Pancreas (tissue), 10 donors: ENCODE results near the gene IFIT1. TPM values are rescaled to one million over a fixed set of nuclear protein-coding genes. Genes with fewer than 3 reads are reported as not detected.

ENCODE experiments used
- ATAC-seq, 4 donors: fragments of 200-7000 bp; cut with Tn5 transposase; one replicate each; pipeline versions ENCODE4 v1.8.0 to v1.9.1; 2020; ENCODE audit warnings: mild to moderate bottlenecking in 4 of 4, moderate library complexity in 4 of 4
- DNase-seq, 6 donors: peaks; one replicate each; pipeline ENCODE4 v3.0.0-alpha.2; 2020
- FAIRE-seq: peaks from 2 replicates; lab custom pipeline; 2012; peaks lifted over from hg19 to GRCh38; lab: Jason Lieb, UNC
- H3K27ac ChIP-seq, 4 donors: fragments of 200-600 bp; sonication (generic); 1 replicate in 3 of 4; 2 replicates in 1 of 4; pipeline versions ENCODE4 v1.5.0 to v1.8.0; 2020
- H3K27me3 ChIP-seq, 4 donors: fragments of 200-600 bp; one replicate each; pipeline ENCODE4 v1.8.0; 2021
- H3K36me3 ChIP-seq, 3 donors: fragments of 200-600 bp; sonication (generic) in 1 of 3; one replicate each; pipeline versions ENCODE4 v1.5.0 to v1.8.0; 2020 to 2021
- H3K4me1 ChIP-seq, 3 donors: fragments of 200-600 bp; one replicate each; pipeline ENCODE4 v1.8.0; 2021
- H3K4me3 ChIP-seq, 4 donors: fragments of 200-600 bp; sonication (generic) in 2 of 4; one replicate each; pipeline versions ENCODE4 v1.5.0 to v1.8.0; 2020 to 2021
- H3K9me3 ChIP-seq, 4 donors: fragments of 200-600 bp; one replicate each; pipeline ENCODE4 v1.8.0; 2021
- WGBS, 2 donors: extraction: QIAGEN DNeasy Blood & Tissue Kit; methylation state at CpG; one replicate each; pipeline ENCODE4 v1.1.7; 2013; 5-methylcytosine and 5-hydroxymethylcytosine counted together
- intact Hi-C, 3 donors: fragments of 100-400 bp; cut with DNase I; formaldehyde crosslinking; loops; one replicate each; pipeline versions ENCODE4 v1.11.1 to v1.14.2; 2022
- polyA plus RNA-seq, 2 donors: library from polyadenylated mRNA; stranded (reverse); fragments of 200-250 nt; gene quantifications; one replicate each; pipeline ENCODE4 v1.2.3, GENCODE V29; 2013
- total RNA-seq, 6 donors: library from RNA; stranded (reverse); fragmentation: NEBNext Ultra II Directional in 4 of 6; extraction: Animal tissue kit (Norgen Biotek cat#: 25700) in 4 of 6; gene quantifications; one replicate each; pipeline versions ENCODE4 v1.2.1 to v1.2.4, GENCODE V29; 2021 to 2023
- TF ChIP-seq, protein P1 (sequence below), 4 donors: fragments of 200-600 bp; sonication (generic) in 3 of 4; IDR thresholded peaks; one replicate each; pipeline versions ENCODE4 v1.5.0 to v1.8.0; 2021; ENCODE audit warnings: antibody characterized with exemption in 4 of 4
- donor health status: healthy with polysubstance abuse.
- donor health status: DM: no; HTN: no; CAD: no; lungs with moderate emphysema.
- donor health status: DM: no; HTN: no; CAD: no.
- donor health status: control.
- donor health status: control.
- donor health status: Bipolar disorder and iron deficiency.
- donor health status: DM: yes; HTN: yes; CAD: no.
- donor health status: DM: no; HTN: no; CAD: no.
- donor health status: DM: no; HTN: no; CAD: no.
- donor health status: DM: yes; HTN: yes; CAD: no.

The IFIT1 gene
- total and polyA plus RNA-seq, 8 donors = 2.4 to 11.4 (median 4.0) TPM

DNA sequence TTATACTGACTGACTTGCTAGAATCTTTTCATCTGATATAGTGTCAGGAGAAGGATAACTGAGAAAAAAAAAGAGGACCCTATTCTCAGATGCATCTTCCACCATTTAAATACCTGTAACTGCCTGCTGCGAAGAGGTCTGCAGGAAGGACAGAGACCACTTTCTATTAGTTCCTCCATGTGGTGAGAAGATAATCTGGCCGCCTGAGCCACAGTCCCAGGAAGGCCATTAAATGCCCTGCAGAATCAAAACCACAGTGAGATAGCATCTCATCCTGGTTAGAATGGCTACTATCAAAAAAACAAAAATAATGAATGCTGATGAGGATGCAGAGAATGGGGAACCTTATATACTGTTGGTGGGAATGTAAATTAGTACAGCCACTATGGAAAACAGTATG is 34.4 kb upstream of the IFIT1 start:
- Histone ChIP-seq H3K9me3 (no peaks in the 10 kb centered on the region), H3K4me3 (no peak overlapping the region), H3K27ac (no peak overlapping the region), H3K4me1 (no peaks in the 10 kb centered on the region), H3K36me3 (no peaks in the 10 kb centered on the region), H3K27me3 (no peaks in the 10 kb centered on the region)
- 85 to 90% methylated on average over 2 of the region's 2 CpGs for WGBS, 2 donors
- intact Hi-C loops = no loop called here
- DNase-seq (no peak), ATAC-seq (no peak), FAIRE-seq (no peak)
- TF ChIP-seq, protein P1, sequence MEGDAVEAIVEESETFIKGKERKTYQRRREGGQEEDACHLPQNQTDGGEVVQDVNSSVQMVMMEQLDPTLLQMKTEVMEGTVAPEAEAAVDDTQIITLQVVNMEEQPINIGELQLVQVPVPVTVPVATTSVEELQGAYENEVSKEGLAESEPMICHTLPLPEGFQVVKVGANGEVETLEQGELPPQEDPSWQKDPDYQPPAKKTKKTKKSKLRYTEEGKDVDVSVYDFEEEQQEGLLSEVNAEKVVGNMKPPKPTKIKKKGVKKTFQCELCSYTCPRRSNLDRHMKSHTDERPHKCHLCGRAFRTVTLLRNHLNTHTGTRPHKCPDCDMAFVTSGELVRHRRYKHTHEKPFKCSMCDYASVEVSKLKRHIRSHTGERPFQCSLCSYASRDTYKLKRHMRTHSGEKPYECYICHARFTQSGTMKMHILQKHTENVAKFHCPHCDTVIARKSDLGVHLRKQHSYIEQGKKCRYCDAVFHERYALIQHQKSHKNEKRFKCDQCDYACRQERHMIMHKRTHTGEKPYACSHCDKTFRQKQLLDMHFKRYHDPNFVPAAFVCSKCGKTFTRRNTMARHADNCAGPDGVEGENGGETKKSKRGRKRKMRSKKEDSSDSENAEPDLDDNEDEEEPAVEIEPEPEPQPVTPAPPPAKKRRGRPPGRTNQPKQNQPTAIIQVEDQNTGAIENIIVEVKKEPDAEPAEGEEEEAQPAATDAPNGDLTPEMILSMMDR (IDR thresholded peaks at IDR 0.05) = no peak

DNA sequence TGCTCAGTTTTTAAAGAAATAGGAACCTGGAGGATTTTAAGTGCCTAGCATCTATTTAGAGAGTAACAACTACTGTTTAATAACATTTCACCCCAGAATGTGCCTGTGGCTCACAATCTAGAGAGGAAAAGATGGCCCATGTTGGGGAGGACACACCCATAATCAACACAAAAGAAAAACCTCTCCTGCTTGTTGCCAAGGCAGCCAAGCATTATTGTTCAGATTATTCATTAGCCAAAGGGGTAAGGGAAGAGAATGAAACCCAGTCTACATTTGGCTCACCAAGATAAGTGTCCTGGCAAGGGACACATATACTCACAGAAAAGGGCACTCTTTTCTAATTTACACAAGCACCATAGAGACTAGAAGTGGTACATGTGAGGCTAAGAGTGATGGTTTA is 32.3 kb upstream of the IFIT1 start:
- H3K27ac ChIP-seq = no peak overlapping the region
- H3K27me3 ChIP-seq = no peaks in the 10 kb centered on the region
- TF ChIP-seq, protein P1 (IDR thresholded peaks at IDR 0.05) = no peak
- FAIRE-seq = no peak
- H3K36me3 ChIP-seq = no peaks in the 10 kb centered on the region
- ATAC-seq = peak in 3 of 4 donors; percentile 15 to 42 (median 37)
- no peak for DNase-seq
- intact Hi-C loops = no loop called here
- H3K4me1 ChIP-seq = no peaks in the 10 kb centered on the region
- H3K4me3 ChIP-seq = no peak overlapping the region
- H3K9me3 ChIP-seq = no peaks in the 10 kb centered on the region

DNA sequence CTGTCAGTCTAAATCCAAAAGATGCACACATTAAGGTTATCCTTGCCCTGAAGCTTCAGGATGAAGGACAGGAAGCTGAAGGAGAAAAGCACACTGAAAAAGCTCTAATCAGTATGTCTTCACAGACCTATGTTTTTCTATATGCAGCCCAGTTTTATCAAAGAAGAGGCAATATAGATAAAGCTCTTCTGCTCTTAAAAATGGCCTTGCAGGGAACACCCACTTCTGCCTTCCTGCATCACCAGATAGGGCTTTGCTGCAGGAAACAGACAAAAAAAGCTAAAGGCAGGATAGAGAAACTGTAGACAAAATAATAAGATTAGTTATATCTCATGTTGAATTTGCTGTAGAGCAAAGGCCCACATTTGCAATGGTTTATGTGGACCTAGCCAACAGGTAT is 29.5 kb upstream of the IFIT1 start:
- no peaks in the 10 kb centered on the region for H3K36me3 ChIP-seq
- H3K4me1 ChIP-seq = peaks cover 0 to 6% (median 0%) of the 10 kb centered on the region in 3 donors
- H3K27ac ChIP-seq = no peak overlapping the region
- FAIRE-seq (no peak), DNase-seq (no peak), ATAC-seq (no peak)
- intact Hi-C loops = no loop called here
- H3K4me3 ChIP-seq = no peak overlapping the region
- TF ChIP-seq, protein P1 (IDR thresholded peaks at IDR 0.05) = no peak
- H3K9me3 ChIP-seq = no peaks in the 10 kb centered on the region
- H3K27me3 ChIP-seq = no peaks in the 10 kb centered on the region

DNA sequence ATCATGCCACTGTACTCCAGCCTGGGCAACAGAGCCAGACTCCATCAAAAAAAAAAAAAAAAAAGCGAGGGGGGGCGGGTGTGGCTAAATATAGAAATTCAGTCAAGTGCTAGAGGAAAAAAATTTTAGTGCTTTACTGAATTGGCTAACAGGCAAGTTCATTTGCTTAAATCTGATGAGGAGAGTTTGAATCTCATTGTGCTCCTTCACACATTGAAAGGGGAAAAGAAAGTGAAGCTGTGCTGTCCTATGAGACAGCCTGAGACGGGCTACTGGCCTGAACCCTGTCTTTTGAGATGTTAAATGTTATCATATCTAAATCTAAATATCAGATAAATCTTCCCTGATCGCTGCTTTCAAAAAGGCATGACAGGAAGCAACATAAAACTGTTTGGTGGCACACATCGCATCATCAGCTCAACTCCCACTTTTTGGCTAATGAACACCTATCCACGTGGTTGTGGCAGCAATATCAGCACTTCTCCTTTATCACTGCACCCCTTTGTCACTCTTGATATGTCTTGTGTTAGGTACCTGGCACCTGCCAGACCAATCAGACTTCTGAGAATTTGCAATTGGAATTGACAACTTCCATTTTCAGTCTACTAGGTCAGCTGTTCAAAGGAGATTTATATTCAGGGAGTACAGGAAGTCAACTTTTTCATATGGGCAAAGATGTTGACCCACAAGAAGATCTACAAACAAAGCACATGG is 28.5 kb upstream of the IFIT1 start:
- Histone ChIP-seq H3K4me1 (peaks cover 0 to 7% (median 0%) of the 10 kb centered on the region in 3 donors), H3K27ac (no peak overlapping the region), H3K4me3 (no peak overlapping the region), H3K9me3 (no peaks in the 10 kb centered on the region), H3K27me3 (no peaks in the 10 kb centered on the region), H3K36me3 (no peaks in the 10 kb centered on the region)
- WGBS, 2 donors = 79 to 86% methylated on average over 5 to 6 of the region's 6 CpGs
- ATAC-seq (no peak), FAIRE-seq (no peak), DNase-seq (no peak)
- intact Hi-C loops = no loop called here
- TF ChIP-seq, protein P1 (IDR thresholded peaks at IDR 0.05) = no peak

DNA sequence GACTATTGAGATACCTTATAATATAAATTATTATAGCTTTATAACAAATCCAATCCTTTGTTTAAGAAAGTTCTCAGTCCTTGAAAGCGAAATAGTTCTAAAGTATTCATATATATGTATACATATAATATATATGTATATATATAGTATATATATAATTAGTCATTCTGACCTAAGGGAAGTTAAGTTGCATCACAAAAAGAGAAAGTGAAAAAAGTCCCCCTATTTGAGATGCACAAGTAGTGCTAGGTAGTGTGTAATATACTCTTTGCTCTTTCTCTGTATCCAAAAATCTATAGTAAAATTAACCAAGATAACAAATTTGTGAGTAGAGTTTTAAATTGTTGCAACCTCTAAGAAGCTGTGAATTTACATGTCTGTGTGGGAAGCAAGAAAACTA is 27.9 kb upstream of the IFIT1 start:
- no peak overlapping the region for H3K4me3 ChIP-seq
- peaks cover 0 to 7% (median 0%) of the 10 kb centered on the region in 3 donors for H3K4me1 ChIP-seq
- no peak for ATAC-seq
- H3K9me3 ChIP-seq = no peaks in the 10 kb centered on the region
- 93 to 97% methylated on average over 1 of the region's 1 CpG for WGBS, 2 donors
- no peak for DNase-seq
- no peak for FAIRE-seq
- TF ChIP-seq, protein P1 (IDR thresholded peaks at IDR 0.05) = no peak
- no peak overlapping the region for H3K27ac ChIP-seq
- H3K27me3 ChIP-seq = no peaks in the 10 kb centered on the region
- intact Hi-C loops = no loop called here
- H3K36me3 ChIP-seq = no peaks in the 10 kb centered on the region
